HCT116 (cell line): Measurements from ENCODE around the gene CAMSAP1. TPM values are rescaled to one million over a fixed set of nuclear protein-coding genes. Genes with fewer than 3 reads are reported as not detected.
A peak's percentile ranks its signal among the peaks of the same experiment; 100 is the strongest.

Experiments
- ATAC-seq: fragments of 200-7000 bp; cut with Tn5 transposase; 2 replicates; pipeline ENCODE4 v1.9.1; 2020; ENCODE audit warnings: mild to moderate bottlenecking, moderate library complexity
- BruUV-seq: library from RNA; stranded (reverse); fragments of 400-500 nt; replicated peaks from 2 replicates; lab custom pipeline; 2021; lab: Mats Ljungman, UMichigan
- CTCF ChIA-PET: fragments of 300-600 bp; sonication (Branson Sonifier 250); formaldehyde crosslinking; loops from one replicate; lab custom pipeline; 2021; ENCODE audit warnings: antibody characterized with exemption; lab: Charles Lee
- POLR2A ChIA-PET: fragments of 300-600, 350-600 bp; sonication (Branson Sonifier 250); formaldehyde crosslinking; loops from one replicate; lab custom pipeline; 2021; ENCODE audit warnings: antibody characterized with exemption; lab: Charles Lee
- RAD21 ChIA-PET, 2 experiments: fragments of 300-600 bp; sonication (Branson Sonifier 250); formaldehyde crosslinking; loops; one replicate each; lab custom pipeline; 2023; ENCODE audit warnings: low total read pairs in 2 of 2; ENCODE audit not compliant: uncharacterized antibody in 2 of 2, unreplicated experiment in 2 of 2, low non-redundant PET in 1 of 2; lab: Charles Lee
- DNase-seq: peaks from one replicate; pipeline ENCODE4 v3.0.0-alpha.2; 2010; ENCODE audit warnings: low read depth, low spot score
- H2AFZ ChIP-seq: fragments of 200-600 bp; shearing (Covaris generic), sonication (generic); 2 replicates; pipeline ENCODE4 v1.6.1; 2017; ENCODE audit warnings: low read depth, mixed run types, mixed read lengths, antibody characterized with exemption, low read length; ENCODE audit not compliant: poor library complexity, severe bottlenecking
- H3K27ac ChIP-seq: 2 replicates; pipeline ENCODE4 v1.5.1; 2012; ENCODE audit warnings: low read depth, low read length
- H3K27me3 ChIP-seq: fragments of 200-600 bp; sonication (generic); 2 replicates; pipeline ENCODE4 v1.6.1; 2016; ENCODE audit warnings: mixed run types, low read length, mixed read lengths; ENCODE audit not compliant: insufficient read depth
- H3K36me3 ChIP-seq, 2 experiments: fragments of 200-500 bp in 1 of 2; fragments of 200-600 bp in 1 of 2; sonication (Bioruptor generic) in 1 of 2; sonication (generic) in 1 of 2; 2 replicates each; pipeline versions ENCODE4 v1.5.1 to v1.6.1; 2014 to 2016; ENCODE audit warnings: low read length in 2 of 2, inconsistent platforms in 1 of 2, mixed read lengths in 1 of 2, mixed run types in 1 of 2; ENCODE audit not compliant: insufficient read depth in 2 of 2, control insufficient read depth in 1 of 2
- H3K4me1 ChIP-seq, 2 experiments: fragments of 200-600 bp in 1 of 2; sonication (generic) in 1 of 2; 2 replicates each; pipeline versions ENCODE4 v1.5.1 to v1.6.1; 2012 to 2017; ENCODE audit warnings: low read length in 2 of 2, inconsistent platforms in 1 of 2, mild to moderate bottlenecking in 1 of 2, mixed read lengths in 1 of 2, mixed run types in 1 of 2, moderate library complexity in 1 of 2; ENCODE audit not compliant: insufficient read depth in 2 of 2, control insufficient read depth in 1 of 2
- H3K4me2 ChIP-seq: fragments of 200-600 bp; sonication (generic); 2 replicates; pipeline ENCODE4 v1.6.1; 2017; ENCODE audit warnings: mixed run types, low read length, mixed read lengths
- H3K4me3 ChIP-seq, 2 experiments: fragments of 200-600 bp in 1 of 2; sonication (generic) in 1 of 2; replicated peaks in 1 of 2; 2 replicates each; pipeline ENCODE4 v1.5.1; 2011 to 2016; ENCODE audit warnings: low read length in 2 of 2, control low read depth in 1 of 2, low read depth in 1 of 2, mild to moderate bottlenecking in 1 of 2, mixed read lengths in 1 of 2, mixed run types in 1 of 2
- H3K79me2 ChIP-seq: fragments of 200-600 bp; sonication (generic); 2 replicates; pipeline ENCODE4 v1.6.1; 2017; ENCODE audit warnings: mild to moderate bottlenecking, mixed run types, low read length, moderate library complexity, mixed read lengths; ENCODE audit not compliant: insufficient read depth
- H3K9ac ChIP-seq: fragments of 200-600 bp; sonication (generic); 2 replicates; pipeline ENCODE4 v1.6.1; 2016; ENCODE audit warnings: low read length, mixed read lengths
- H3K9me2 ChIP-seq: fragments of 200-600 bp; sonication (generic), shearing (Covaris generic); 2 replicates; pipeline ENCODE4 v1.6.1; 2017; ENCODE audit warnings: mixed run types, mild to moderate bottlenecking, moderate library complexity; ENCODE audit not compliant: insufficient read depth
- H3K9me3 ChIP-seq, 2 experiments: fragments of 200-500 bp in 1 of 2; fragments of 200-600 bp in 1 of 2; sonication (Bioruptor generic) in 1 of 2; sonication (generic) in 1 of 2; 2 replicates each; pipeline ENCODE4 v1.6.1; 2014 to 2017; ENCODE audit warnings: low read length in 2 of 2, mixed read lengths in 2 of 2, inconsistent platforms in 1 of 2, low read depth in 1 of 2, mild to moderate bottlenecking in 1 of 2, mixed run types in 1 of 2, moderate library complexity in 1 of 2; ENCODE audit not compliant: control insufficient read depth in 1 of 2, insufficient read depth in 1 of 2
- H4K20me1 ChIP-seq: fragments of 200-600 bp; sonication (generic), shearing (Covaris generic); 2 replicates; pipeline ENCODE4 v1.6.1; 2017; ENCODE audit warnings: mixed run types, mild to moderate bottlenecking, moderate library complexity; ENCODE audit not compliant: insufficient read depth
- ATF3 ChIP-seq: IDR thresholded peaks from 2 replicates; pipeline ENCODE4 v1.6.1; 2012
- CBX3 ChIP-seq: IDR thresholded peaks from 2 replicates; pipeline ENCODE4 v1.6.1; 2012; ENCODE audit warnings: low read depth
- EGR1 ChIP-seq: IDR thresholded peaks from 2 replicates; pipeline ENCODE4 v1.6.1; 2012; ENCODE audit warnings: low read depth
- EZH2 ChIP-seq: fragments of 200-600 bp; sonication (generic); IDR thresholded peaks from 2 replicates; pipeline ENCODE4 v1.6.1; 2017; ENCODE audit warnings: antibody characterized with exemption, mixed run types
- EZH2phosphoT487 ChIP-seq: fragments of 200-600 bp; IDR thresholded peaks from 2 replicates; pipeline ENCODE4 v1.6.1; 2018; ENCODE audit warnings: antibody characterized with exemption, borderline replicate concordance
- FOSL1 ChIP-seq: IDR thresholded peaks from 2 replicates; pipeline ENCODE4 v1.6.1; 2012; ENCODE audit warnings: low read depth
- MAX ChIP-seq: IDR thresholded peaks from 2 replicates; pipeline ENCODE4 v1.6.1; 2012
- POLR2A ChIP-seq: IDR thresholded peaks from 2 replicates; pipeline ENCODE4 v1.7.0; 2011; ENCODE audit warnings: borderline replicate concordance; ENCODE audit not compliant: insufficient read depth, insufficient read length; ENCODE audit errors: extremely low read depth
- RAD21 ChIP-seq: IDR thresholded peaks from 2 replicates; pipeline ENCODE4 v1.6.1; 2012; ENCODE audit warnings: low read depth, mild to moderate bottlenecking
- REST ChIP-seq: IDR thresholded peaks from 2 replicates; pipeline ENCODE4 v1.6.1; 2012; ENCODE audit warnings: low read depth
- SIN3A ChIP-seq: IDR thresholded peaks from 2 replicates; pipeline ENCODE4 v1.6.1; 2012; ENCODE audit warnings: low read depth
- SP1 ChIP-seq: IDR thresholded peaks from 2 replicates; pipeline ENCODE4 v1.6.1; 2012; ENCODE audit warnings: low read depth
- SRF ChIP-seq: IDR thresholded peaks from 2 replicates; pipeline ENCODE4 v1.6.1; 2012; ENCODE audit warnings: low read depth
- TCF7L2 ChIP-seq: IDR thresholded peaks from 2 replicates; pipeline ENCODE4 v1.7.0; 2011; ENCODE audit warnings: borderline replicate concordance, inconsistent platforms; ENCODE audit not compliant: insufficient read depth, insufficient read length; ENCODE audit errors: extremely low read depth
- ZFX ChIP-seq: fragments of 450-650 bp; IDR thresholded peaks from 2 replicates; pipeline ENCODE4 v1.6.1; 2017
- ZNF274 ChIP-seq: fragments of 200-500 bp; sonication (Bioruptor generic); IDR thresholded peaks from 2 replicates; pipeline ENCODE4 v1.6.1; 2014; ENCODE audit warnings: mild to moderate bottlenecking, low read depth, low read length, inconsistent platforms
- intact Hi-C: fragments of 100-400 bp; cut with micrococcal nuclease; formaldehyde crosslinking; loops from 2 replicates; pipeline ENCODE4 v1.10.0; 2022
- total RNA-seq: library from RNA; stranded (reverse); gene quantifications from one replicate; pipeline ENCODE4 v1.2.1, GENCODE V29; 2021; ENCODE audit not compliant: unreplicated experiment
- TF ChIP-seq, protein P1 (sequence below), 3 experiments: fragments of 200-600 bp in 1 of 3; sonication (generic) in 1 of 3; IDR thresholded peaks in 2 of 3; conservative IDR thresholded peaks in 1 of 3; 2 replicates each; pipeline ENCODE4 v1.5.1; 2012 to 2017; ENCODE audit warnings: low read depth in 2 of 3, low read length in 2 of 3, antibody characterized with exemption in 1 of 3, borderline replicate concordance in 1 of 3, control low read depth in 1 of 3, mild to moderate bottlenecking in 1 of 3, mixed read lengths in 1 of 3, mixed run types in 1 of 3, moderate library complexity in 1 of 3; ENCODE audit not compliant: insufficient read depth in 1 of 3

CAMSAP1 gene
- total RNA-seq, 1 experiment from 2014 or later: 33.1 TPM

GRCh38 chr9:135908754-135909204 is 1.4 kb upstream of the CAMSAP1 start:
- POLR2A ChIA-PET: no interaction called here
- no peak overlapping the region for H3K27ac ChIP-seq
- H3K4me3 ChIP-seq: peak overlapping the region; percentile 56 to 68
- H3K9ac ChIP-seq: peak overlapping the region; percentile 66; the same call in 1 of the 2 replicates
- CTCF ChIA-PET: no interaction called here
- RAD21 ChIA-PET: no interaction called here
- DNase-seq (no peak), ATAC-seq (no peak)
- H3K9me2 ChIP-seq: no peaks in the 10 kb centered on the region
- peaks cover 60% of the 10 kb centered on the region for H3K79me2 ChIP-seq
- H3K4me2 ChIP-seq: peak overlapping the region; percentile 88
- peaks cover 0 to 19% of the 10 kb centered on the region in 2 experiments; a peak in 2 of 4 replicates for H3K36me3 ChIP-seq
- intact Hi-C loops: no loop called here
- H3K27me3 ChIP-seq: no peaks in the 10 kb centered on the region
- BruUV-seq: no TSS peak
- peaks cover 9% of the 10 kb centered on the region; the same call in 1 of the 2 replicates for H4K20me1 ChIP-seq
- H3K9me3 ChIP-seq: peaks cover 0 to 3% of the 10 kb centered on the region in 2 experiments; a peak in 1 of 4 replicates
- TF ChIP-seq POLR2A (no peak), FOSL1 (no peak), MAX (no peak), ZNF274 (no peak), TCF7L2 (no peak), CBX3 (no peak), SP1 (no peak), REST (no peak), EZH2 (no peak), EZH2phosphoT487 (no peak), EGR1 (no peak), SRF (no peak), ZFX (no peak), RAD21 (no peak), ATF3 (no peak), SIN3A (no peak)
- TF ChIP-seq, protein P1, sequence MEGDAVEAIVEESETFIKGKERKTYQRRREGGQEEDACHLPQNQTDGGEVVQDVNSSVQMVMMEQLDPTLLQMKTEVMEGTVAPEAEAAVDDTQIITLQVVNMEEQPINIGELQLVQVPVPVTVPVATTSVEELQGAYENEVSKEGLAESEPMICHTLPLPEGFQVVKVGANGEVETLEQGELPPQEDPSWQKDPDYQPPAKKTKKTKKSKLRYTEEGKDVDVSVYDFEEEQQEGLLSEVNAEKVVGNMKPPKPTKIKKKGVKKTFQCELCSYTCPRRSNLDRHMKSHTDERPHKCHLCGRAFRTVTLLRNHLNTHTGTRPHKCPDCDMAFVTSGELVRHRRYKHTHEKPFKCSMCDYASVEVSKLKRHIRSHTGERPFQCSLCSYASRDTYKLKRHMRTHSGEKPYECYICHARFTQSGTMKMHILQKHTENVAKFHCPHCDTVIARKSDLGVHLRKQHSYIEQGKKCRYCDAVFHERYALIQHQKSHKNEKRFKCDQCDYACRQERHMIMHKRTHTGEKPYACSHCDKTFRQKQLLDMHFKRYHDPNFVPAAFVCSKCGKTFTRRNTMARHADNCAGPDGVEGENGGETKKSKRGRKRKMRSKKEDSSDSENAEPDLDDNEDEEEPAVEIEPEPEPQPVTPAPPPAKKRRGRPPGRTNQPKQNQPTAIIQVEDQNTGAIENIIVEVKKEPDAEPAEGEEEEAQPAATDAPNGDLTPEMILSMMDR (IDR thresholded peaks at IDR 0.05 in 2 of 3, conservative IDR thresholded peaks at IDR 0.05 in 1 of 3; ENCODE audit: borderline replicate concordance in 1 of 3, insufficient read depth in 1 of 3, low read depth in 2 of 3, low read length in 2 of 3): no peak
- TF ChIP-seq, all 23 proteins: peak for 0
- no peak overlapping the region for H2AFZ ChIP-seq
- H3K4me1 ChIP-seq: peaks cover 27 to 44% of the 10 kb centered on the region in 2 experiments
